KBM-7 (cell line): Measurements from ENCODE around the gene UQCC5.
"Not testable (repeated sequence)": the region's sequence is repeated elsewhere in the genome, so short reads cannot be mapped to it uniquely, and the experiment has no call there.

Experiments
- DNase-seq: peaks from one replicate; pipeline ENCODE4 v3.0.0-alpha.2; 2015
- in situ Hi-C: fragments of 300-500 bp; cut with MboI; formaldehyde crosslinking; loops from 2 replicates; pipeline ENCODE4 v1.14.3; 2020; ENCODE audit warnings: low sequenced_read_pairs, low pct_unique_long_range_greater_than_20kb, mixed read lengths

Gene UQCC5

DNA sequence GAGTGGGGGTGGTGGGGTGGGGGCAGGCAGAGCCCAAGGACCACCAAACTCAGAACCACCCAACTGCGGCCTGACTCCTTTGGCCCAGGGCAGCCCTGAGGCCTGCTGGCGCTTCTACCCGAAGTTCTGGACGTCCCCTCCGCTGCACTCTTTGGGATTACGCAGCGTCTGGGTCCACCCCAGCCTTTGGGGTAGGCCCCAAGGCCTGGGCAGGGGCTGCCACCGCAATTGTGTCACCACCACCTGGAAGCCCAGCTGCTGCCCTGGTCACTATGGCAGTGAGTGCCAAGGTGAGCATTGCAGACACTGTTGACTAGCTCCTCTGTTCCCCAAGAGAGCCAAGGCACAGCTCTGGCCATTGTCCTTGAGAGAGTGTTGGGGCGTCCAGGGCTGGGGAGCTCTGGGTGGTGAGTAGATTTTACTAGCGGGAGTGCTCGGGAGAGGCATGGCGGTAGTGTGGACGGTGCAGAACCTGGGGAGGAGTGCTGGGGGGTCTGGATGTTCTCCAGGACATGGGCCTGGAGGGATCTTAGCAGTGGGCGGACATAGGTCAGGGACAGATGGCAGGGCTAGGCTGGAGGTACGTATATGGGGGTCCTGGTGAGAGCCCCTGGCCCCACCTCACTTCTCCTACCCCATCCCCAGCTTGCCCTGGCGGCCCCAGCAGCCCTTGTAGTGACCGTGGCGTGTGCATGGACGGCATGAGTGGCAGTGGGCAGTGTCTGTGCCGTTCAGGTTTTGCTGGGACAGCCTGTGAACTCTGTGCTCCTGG is 15.5 kb upstream of the UQCC5 start:
- in situ Hi-C loops = no loop called here
- no peak for DNase-seq

DNA sequence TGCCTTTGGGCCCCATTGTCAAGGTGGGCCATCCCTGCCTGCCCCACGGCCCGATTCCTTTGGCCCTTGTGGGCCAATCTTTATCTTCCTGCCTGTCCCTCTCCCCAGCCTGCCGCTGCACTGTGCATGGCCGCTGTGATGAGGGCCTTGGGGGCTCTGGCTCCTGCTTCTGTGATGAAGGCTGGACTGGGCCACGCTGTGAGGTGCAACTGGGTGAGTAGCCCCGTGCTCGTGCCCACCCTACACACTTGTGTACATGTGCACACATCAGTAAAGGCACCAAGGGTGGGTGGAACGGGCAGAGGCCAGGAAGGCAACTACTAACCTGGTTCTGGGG is 14.9 kb upstream of the UQCC5 start:
- DNase-seq = no peak
- in situ Hi-C loops = no loop called here

DNA sequence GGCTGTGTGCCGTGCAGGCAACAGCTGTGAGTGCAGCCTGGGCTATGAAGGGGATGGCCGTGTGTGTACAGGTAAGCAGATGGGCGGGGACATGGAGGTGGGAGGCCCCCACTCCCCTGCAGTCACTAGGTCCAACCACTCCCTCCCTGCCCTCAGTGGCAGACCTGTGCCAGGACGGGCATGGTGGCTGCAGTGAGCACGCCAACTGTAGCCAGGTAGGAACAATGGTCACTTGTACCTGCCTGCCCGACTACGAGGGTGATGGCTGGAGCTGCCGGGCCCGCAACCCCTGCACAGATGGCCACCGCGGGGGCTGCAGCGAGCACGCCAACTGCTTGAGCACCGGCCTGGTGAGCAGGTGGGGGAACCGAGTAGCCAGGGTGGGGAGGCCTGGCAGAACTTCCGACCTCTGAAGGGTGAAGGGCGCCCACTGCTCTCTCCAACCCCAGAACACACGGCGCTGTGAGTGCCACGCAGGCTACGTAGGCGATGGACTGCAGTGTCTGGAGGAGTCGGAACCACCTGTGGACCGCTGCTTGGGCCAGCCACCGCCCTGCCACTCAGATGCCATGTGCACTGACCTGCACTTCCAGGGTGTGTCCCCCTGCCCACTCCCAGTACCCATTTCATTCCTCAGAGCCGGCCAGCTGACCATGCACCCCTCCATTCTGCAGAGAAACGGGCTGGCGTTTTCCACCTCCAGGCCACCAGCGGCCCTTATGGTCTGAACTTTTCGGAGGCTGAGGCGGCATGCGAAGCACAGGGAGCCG is 14.3 kb upstream of the UQCC5 start:
- in situ Hi-C loops = no loop called here
- DNase-seq = no peak

DNA sequence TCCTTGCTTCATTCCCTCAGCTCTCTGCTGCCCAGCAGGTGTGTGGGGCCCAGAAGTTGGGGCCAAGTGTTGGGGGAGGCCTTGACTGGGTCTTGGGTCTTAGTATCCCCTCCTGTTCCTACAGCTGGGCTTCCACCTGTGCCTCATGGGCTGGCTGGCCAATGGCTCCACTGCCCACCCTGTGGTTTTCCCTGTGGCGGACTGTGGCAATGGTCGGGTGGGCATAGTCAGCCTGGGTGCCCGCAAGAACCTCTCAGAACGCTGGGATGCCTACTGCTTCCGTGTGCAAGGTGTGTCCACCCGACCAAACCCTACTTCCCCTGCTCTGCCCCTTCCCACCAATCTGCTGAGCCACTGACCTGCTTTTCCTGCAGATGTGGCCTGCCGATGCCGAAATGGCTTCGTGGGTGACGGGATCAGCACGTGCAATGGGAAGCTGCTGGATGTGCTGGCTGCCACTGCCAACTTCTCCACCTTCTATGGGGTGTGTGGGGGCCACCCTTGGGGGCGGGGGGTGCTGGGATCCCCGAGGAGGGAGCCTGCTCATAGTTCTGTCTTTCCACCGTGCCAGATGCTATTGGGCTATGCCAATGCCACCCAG is 13.7 kb upstream of the UQCC5 start:
- no peak for DNase-seq
- in situ Hi-C loops = no loop called here

DNA sequence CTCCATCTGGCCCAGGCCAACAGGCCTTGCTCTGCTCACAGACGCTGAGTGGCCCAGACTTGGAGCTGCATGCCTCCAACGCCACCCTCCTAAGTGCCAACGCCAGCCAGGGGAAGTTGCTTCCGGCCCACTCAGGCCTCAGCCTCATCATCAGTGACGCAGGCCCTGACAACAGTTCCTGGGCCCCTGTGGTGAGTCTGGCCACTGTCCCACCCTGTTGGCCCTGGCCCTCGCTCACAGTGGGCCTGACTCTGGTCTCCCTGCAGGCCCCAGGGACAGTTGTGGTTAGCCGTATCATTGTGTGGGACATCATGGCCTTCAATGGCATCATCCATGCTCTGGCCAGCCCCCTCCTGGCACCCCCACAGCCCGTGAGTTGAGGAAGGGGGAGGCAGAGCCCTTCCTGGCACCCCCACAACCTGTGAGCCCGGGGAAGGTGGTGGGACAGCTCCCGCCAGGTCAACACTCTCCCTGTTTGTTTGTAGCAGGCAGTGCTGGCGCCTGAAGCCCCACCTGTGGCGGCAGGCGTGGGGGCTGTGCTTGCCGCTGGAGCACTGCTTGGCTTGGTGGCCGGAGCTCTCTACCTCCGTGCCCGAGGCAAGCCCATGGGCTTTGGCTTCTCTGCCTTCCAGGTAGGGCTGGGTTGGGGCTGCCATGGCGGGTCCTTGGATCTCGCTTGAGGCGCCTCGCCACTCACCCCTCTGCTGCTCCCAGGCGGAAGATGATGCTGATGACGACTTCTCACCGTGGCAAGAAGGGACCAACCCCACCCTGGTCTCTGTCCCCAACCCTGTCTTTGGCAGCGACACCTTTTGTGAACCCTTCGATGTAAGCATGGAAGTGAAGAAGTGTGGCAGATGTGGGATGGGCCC is 12.8 kb upstream of the UQCC5 start:
- in situ Hi-C loops = no loop called here
- no peak for DNase-seq

DNA sequence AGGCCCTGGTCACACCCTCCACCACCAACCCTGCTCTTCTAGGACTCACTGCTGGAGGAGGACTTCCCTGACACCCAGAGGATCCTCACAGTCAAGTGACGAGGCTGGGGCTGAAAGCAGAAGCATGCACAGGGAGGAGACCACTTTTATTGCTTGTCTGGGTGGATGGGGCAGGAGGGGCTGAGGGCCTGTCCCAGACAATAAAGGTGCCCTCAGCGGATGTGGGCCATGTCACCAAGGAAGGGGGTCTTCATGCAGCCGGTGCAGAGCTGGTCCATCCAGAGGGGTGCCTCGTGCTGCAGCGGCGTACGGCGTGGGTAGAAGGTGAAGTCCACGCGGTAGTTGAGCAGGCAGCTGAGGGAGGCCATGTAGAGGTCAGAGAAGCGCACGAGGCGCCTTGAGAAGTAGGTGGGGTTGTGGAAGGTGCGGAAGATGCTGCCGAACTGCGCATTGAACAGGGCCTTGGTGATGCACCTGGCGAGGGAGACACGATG is 12.1 kb upstream of the UQCC5 start:
- DNase-seq = no peak
- in situ Hi-C loops = no loop called here

DNA sequence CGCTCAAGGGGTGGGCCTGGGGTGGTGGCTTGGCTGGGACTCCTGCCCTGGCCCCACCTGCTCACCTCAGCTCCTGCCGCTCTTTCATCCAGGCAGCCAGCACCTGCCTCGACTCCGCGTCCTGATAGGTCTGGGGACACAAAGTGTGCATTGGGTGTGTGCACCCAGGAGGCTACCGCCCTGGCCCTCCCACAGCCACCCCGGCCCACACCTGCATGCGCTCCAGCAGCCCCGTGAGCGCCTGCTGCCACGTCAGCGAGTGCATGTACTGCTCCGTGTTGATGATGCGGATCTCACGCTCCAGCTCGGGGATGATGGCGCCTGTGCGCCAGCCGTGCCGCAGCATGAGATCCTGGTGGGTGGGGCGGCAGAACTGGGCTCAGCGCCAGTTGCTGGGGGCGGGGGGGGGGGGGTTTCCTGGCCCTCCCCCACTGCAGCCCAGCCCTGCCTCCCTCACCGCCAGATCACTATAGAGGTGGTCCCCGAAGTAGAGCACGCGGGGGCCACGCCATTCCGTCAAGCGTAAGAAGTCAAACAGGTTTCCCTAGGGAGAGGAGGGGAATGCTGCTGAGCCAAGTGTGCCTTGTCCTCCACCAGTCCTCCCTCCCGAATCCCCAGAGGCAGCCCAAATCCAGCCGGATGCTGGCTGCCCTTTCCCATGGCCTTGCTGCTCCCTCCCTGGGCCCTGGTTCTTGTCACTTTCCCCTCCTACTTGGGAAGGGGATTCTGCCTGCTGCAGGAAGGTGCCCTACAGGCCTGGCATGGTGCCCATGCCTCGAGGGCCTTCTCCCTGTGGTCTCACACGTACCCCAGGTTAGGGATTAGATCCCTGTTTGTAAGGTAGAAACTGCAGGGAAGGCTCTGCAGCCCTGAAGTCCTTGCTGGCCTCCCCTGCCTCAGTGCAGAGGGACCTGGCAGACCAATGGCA is 11.4 kb upstream of the UQCC5 start:
- DNase-seq = no peak
- in situ Hi-C loops = no loop called here

DNA sequence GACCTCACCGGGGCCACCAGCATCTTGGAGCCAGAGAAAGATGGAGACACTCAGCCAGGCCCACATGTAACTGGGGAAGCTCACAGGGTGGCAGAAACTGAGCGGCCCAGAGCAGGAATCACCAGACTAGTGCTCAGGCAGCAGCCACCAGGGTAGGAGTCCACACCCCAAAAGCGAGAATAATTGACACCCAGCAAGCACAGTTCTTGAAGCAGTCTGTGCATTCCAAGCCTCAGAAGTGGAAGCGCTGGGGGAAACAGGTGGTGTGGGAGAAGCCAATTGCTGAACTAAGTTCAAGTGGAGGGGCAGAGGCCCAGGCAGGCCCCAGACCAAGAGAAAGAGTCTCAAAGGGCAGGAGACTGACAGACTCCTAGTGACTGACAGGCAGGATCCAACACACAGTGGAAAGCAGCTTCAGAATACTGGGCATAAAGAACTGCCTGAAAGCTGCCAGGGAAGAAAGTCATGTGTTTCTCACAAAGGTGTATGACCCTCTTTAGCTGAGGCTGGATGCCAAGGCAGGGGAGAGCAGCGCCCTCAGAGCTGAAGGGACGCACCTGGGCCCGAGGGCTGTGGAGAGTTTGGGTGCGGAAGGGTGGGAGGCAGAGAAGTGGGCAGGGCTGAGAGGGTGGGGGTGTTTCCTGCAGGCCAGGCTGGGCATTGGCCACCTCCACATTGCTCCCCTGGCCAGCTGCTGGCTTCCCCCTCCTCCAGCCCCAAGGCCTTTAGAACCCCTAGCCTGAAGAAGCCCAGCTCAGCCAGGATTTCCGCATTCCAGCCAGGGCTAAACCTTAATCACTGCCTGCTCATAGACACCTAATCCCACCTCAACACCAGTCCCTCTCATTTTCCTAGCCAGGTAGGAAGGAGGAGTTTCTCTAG is 10.5 kb upstream of the UQCC5 start:
- no peak for DNase-seq
- in situ Hi-C loops = no loop called here

DNA sequence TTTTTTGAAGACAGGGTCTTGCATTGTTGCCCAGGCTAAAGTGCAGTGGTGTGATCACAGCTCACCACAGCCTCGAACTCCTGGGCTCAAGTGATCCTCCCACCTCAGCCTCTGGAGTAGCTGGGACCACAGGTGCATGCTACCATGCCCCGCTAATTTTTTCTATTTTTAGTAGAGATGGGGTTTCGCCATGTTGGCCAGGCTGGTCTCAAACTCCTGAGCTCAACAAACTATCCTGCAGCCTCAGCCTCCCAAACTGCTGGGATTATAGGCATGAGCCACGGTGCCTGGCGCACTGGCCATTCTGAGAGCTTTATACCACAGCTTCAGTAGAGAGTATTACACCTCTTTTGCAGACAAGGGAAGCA is 9.8 kb upstream of the UQCC5 start:
- in situ Hi-C loops, DNase-seq: not testable (repeated sequence)

DNA sequence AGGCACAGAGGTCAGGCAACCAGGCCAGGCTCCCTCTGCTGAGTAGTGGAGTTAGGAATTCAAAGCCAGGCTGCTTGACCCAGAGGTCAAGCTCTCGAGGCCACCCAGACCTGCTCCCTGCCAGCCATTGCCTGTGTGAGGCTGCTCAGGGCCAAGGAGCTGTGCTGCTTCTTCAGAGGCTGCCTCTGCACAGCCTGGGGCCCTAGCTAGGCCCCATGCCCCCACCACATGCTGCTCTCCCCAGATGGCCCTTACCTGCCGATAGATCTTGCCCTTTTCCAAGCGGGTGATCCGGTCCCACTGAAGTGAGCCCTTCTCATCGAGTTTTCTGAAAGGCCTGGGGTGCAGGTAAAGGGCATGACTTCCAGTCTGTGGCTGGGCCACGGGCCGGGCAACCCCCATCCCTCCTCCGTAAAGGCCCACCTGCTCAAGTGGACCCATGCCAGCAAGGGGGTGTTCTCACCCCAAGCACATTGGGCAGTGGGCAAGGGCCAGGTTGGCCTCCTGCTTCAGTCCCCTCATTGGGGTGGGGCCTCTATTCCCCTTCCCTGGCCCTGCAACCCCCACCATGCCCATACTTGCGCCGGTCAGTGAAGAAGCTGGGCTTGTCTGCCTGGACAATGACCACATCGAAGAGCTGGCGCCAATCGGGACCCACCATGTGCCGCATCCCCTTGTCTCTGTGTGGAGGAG is 9.2 kb upstream of the UQCC5 start:
- no peak for DNase-seq
- in situ Hi-C loops = no loop called here

DNA sequence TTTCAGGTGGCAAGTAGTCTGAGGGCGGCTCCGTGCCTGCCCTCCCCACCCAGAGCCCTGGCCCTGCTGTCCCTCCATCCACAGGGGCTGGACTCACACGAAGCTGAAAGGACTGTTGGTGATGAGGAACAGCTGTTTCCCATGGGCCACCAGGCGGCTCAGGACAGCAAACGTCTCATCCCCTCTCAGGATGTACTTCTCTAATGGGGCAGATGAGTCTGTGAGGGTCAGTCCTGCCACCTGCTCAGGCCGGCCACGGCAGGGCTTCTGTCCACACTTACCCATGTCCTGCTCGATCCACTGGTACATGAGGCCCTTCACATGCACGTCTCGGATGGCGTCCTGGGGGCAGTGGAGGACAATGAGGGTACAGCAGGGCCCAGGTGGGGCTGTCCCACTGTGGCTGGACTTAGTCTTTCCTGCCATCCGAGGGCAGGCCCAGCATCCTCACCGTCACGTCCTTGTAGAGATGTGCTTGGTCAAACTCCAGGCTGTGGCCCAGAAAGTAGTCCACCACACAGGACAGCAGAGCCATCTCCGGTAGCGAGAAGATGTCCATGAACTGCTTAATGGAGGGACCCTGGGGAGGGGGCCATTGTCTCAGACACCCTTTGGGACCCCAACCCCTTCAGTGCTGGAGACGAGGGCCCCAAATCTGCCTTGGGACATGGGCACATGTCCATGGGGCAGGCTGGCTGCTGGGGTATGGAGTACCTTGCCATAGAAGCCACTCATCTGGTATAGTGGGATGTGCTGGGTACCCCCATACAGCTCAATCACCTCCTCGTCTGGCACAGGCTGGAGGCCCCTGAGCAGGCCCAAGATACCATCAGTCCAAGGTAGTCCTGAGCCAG is 8.4 kb upstream of the UQCC5 start:
- DNase-seq = no peak
- in situ Hi-C loops = no loop called here

DNA sequence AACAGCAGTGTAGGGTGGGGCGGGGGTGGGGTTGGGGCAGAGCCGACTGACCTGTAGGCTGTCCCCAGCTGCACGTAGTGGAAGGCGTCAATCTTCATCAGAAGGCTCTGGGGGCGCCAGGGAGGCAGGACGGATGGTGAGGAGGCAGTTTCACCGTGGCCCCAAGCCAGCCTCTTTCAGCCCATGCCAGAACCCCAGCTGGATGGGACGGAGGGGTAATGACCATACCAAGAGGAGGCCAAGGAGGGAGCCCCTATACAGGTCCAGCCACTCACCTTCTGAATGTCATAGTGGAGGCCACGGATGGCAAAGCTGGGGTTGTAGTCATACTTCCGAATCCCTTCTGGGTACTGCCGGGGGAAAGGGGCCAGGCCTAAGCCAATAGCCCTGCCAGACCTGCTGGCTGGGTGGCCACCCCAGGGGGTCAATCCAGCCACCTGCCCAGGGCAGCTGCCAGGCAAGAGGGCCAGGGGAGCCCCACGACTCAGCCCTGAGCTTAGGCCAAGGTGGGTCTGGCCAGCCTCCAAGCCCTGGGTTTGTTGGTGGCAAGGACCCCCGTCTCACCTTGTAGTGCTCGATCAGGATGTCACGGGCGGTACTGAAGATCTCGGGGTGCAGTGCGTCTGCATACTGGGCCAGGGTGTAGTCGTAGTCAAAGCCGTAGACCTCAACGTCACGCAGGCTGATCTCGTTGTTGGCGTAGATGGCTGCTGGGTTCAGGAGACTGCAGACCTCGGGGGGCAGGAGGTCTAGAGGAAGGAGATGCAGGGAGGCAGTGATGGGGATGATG is 7.6 kb upstream of the UQCC5 start:
- no peak for DNase-seq
- in situ Hi-C loops = no loop called here

DNA sequence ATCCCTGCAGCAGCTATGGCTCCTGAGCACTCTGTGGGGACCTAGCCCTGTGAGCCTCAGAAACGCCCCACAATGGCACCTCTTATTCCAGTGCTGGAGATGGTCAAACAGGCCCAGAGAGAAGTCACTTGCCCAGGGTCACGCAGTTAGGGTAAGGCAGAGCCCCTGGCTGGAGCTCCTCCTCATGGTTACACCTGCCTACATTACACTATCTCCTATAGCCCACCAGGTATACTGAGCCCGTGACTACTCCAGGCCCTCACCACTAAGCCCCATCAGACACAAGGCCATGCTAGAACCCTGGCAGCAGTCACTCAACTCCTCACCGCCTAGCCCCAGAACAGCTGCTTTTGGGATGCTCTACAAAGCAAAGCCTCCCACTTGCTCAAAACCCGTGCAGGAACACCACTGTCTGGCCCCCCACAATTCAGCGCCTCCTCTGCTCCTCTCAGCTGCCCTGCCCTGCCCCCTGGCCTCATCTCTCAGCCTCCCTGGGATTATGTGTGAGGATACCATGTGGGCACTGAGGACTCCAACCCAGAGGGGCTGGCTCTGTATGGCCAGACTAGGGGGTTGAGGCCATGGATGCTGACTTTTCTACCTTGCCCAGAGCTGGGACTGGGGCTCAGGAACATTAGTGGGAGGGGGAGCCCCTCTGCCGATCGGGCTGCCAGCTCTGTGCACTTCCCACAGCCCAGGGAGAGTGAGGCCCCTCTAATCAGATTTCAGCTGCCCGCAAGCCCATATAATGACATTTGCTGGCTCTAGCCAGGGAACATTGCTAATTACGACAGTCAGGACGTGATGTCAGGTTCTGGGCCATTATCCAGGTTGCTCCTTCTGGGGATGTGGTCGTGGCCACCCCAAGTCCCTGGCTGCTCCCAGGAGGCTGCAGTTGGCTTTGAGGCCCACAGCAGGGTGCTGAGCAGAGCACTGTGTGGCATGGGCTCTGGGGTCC is 6.8 kb upstream of the UQCC5 start:
- no peak for DNase-seq
- in situ Hi-C loops = no loop called here
